Cardiac fibroblast (primary cell): ENCODE measurements around the gene LACRT.
"Not testable (repeated sequence)": the region's sequence is repeated elsewhere in the genome, so short reads cannot be mapped to it uniquely, and the experiment has no call there.

ENCODE experiments used
- DNase-seq, 2 donors: peaks; one replicate each; pipeline versions ENCODE4 v3.0.0 to v3.0.0-alpha.2; 2010; ENCODE audit warnings: low read depth in 2 of 2
- H3K4me3 ChIP-seq, 2 donors: replicated peaks in 1 of 2; 1 replicate in 1 of 2; 2 replicates in 1 of 2; pipeline ENCODE4 v1.5.1; 2011; ENCODE audit warnings: low read depth in 2 of 2, low read length in 2 of 2, mild to moderate bottlenecking in 2 of 2, moderate library complexity in 1 of 2
- TF ChIP-seq, protein P1 (sequence below): IDR thresholded peaks from one replicate; pipeline ENCODE4 v1.5.1; 2011; ENCODE audit warnings: low read depth, mild to moderate bottlenecking, low read length, inconsistent platforms

The LACRT gene, protein sequence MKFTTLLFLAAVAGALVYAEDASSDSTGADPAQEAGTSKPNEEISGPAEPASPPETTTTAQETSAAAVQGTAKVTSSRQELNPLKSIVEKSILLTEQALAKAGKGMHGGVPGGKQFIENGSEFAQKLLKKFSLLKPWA

DNA sequence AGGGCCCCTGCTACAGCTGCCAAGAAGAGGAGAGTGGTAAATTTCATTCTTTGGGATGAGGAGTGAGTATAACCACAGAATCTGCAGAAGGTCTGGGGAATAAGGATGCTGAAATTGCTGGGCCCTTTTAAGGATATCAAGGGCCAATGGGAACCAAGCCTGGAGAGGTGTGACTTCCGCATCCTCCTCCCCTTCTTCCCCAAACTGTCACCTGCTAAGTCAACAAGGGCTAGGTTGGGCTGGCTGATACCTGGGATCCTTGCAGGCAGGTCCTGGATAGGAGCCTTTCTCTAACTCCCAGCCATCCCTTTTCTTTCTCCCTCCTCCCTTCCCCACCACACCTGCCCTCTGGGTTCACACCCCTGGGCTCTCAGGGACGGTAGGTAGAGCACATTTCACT lies at the start of gene LACRT:
TSS of gene LACRT (minus strand) at position 101 of the 400 bp plus-strand sequence. CDS start at position 47, 54 bp downstream.
- no peak for DNase-seq
- TF ChIP-seq, protein P1, sequence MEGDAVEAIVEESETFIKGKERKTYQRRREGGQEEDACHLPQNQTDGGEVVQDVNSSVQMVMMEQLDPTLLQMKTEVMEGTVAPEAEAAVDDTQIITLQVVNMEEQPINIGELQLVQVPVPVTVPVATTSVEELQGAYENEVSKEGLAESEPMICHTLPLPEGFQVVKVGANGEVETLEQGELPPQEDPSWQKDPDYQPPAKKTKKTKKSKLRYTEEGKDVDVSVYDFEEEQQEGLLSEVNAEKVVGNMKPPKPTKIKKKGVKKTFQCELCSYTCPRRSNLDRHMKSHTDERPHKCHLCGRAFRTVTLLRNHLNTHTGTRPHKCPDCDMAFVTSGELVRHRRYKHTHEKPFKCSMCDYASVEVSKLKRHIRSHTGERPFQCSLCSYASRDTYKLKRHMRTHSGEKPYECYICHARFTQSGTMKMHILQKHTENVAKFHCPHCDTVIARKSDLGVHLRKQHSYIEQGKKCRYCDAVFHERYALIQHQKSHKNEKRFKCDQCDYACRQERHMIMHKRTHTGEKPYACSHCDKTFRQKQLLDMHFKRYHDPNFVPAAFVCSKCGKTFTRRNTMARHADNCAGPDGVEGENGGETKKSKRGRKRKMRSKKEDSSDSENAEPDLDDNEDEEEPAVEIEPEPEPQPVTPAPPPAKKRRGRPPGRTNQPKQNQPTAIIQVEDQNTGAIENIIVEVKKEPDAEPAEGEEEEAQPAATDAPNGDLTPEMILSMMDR = no peak

DNA sequence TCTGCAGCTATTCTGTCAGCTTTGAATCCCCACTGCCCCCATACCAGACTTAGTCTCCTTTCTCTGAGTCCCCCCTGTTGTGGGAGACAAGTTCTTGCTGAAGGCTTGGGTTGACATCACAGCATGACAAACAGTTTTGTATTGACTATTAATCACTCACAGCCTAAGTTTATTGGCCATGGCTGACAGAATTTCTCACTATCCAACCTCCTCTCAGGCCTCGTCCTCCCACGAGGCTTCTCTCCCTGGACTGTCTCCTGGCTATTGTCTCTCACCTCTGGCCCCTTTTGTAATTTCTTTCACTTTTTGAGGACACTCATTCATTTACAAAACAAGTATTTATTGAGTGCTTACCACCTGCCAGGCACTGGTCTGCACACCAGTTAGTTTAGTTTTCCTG lies 48.7 kb upstream of the LACRT start:
- DNase-seq = no peak
- H3K4me3 ChIP-seq = no peak overlapping the region
- TF ChIP-seq, protein P1 = no peak

More for the DNA sequence above, at the start of gene LACRT:
- H3K4me3 ChIP-seq = no peak within 1 kb of the TSS

DNA sequence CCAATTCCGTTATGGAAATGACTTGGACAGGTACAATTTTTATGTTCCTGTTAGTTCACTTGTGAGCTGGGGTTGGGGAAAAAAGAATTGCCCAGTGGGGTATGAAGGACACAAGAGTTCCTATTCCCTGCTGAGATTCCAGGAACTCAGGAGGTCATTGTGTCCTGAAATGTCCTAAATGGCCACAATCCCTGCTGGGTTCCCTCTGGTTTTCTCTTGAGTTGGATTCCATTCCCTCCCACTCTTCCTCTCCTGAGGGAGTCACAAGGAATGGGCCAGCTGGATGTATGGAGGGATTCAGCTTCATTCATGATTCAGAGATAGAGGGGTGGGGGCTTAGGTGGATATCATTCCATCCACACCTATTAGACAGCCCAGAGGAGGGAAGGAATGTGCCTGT lies 48.0 kb upstream of the LACRT start:
- TF ChIP-seq, protein P1 = no peak
- DNase-seq = no peak
- H3K4me3 ChIP-seq = no peak overlapping the region

DNA sequence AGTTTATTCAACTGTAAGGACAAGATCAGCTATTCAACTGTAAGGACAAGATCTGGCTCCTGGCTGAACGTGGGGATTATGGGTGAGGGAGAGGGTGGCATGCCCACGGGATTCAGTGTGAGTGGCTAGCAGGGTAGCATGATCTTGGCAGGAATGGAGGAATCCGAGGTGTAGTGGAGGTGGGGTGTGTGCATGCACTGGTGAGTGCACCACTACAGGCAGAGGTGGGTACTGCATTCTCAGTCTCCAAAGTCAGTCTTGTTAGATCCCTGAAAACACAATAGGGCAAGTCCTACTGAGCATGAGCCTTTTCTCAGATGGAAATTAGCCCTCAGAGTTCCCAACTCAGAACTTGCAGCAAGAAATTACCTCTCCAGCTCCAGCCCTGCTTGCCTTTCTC lies 45.7 kb upstream of the LACRT start:
- H3K4me3 ChIP-seq = no peak overlapping the region
- TF ChIP-seq, protein P1 = peak; percentile 48
- DNase-seq = peak in 1 of 2 donors; percentile 17

DNA sequence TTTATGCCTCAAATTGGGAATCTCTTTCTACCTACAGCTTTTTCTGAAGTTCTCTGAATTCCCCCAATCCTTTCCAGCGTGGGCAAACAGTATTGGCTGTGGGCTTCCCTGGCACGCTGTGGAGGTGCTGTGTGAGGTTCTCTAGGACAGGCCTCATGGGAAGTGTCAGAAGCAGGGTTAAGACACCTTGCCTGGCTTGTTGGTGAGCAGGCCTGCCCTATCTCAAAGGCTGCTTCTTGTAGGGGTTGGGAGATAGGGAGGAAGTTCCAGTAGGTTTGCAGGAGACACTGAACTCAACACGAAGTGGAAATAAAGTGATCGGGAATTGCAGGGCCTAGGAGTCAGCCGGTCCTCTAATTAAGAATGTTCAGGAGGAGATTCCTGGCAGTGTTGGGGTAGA lies 43.4 kb upstream of the LACRT start:
- TF ChIP-seq, protein P1 = no peak
- H3K4me3 ChIP-seq = no peak overlapping the region
- no peak for DNase-seq

DNA sequence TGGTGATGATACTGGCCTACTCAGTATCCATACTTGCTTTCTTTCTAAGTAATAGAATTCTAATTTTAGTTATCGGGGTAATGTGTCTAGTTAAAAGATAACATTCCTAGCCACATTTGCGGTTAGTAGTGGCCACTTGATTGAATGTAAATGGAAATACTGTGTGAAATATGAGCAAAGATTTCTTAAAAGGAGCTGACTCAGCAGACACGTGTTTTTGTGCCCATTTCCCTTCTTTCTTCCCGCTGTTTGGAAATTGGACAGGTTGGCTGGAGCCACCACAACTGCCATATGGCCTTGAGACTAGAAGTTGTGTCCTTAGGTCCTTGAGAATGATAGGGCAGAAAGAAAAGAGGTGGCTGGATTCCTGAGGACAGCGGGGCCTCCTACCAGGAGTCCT lies 33.2 kb upstream of the LACRT start:
- no peak overlapping the region for H3K4me3 ChIP-seq
- TF ChIP-seq, protein P1 = no peak
- no peak for DNase-seq

DNA sequence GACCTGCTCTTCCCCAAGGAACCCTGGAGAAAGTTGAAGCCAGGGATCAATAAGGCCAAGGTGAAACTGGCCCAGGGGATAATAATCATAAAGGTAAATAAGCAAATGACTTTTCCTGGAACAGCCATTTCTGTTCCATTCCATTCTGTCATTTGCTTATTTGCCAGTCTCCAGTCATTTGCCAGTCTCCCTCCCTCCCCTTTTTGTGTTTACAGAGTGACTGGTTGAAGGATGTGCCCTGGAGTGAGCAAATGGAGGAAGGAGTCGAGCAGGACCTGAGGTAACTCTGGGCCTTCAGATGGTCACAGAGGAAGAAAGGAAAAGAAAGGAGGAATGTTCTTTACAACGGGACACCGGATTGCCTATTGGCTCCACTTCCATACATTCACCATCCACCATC lies 31.3 kb upstream of the LACRT start:
- DNase-seq = no peak
- H3K4me3 ChIP-seq = no peak overlapping the region
- TF ChIP-seq, protein P1 = no peak

DNA sequence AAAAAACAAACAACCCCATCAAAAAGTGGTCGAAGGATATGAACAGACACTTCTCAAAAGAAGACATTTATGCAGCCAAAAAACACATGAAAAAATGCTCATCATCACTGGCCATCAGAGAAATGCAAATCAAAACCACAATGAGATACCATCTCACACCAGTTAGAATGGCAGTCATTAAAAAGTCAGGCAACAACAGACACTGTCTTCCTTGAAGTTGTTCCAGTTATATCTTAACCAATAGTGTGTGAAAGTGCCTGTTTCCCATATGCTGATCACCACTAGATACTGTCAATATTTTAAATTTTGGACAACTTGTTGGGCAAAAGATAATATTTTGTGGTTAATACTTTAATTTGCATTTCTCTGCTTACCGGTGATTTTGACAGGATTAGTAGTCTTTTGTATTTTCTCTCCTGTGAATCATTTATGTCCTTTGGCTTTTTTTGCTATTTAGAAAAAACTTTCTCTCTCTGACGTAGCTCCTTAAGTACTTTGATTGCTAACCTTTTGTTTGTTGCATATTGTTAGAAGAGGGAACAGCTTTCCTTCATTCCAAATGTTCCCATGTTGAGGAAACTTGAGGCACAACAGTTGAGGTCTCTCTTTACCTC lies 30.4 kb upstream of the LACRT start:
- not testable (repeated sequence) for H3K4me3 ChIP-seq, DNase-seq
